ENCODE data around the gene MTURN.

DNA sequence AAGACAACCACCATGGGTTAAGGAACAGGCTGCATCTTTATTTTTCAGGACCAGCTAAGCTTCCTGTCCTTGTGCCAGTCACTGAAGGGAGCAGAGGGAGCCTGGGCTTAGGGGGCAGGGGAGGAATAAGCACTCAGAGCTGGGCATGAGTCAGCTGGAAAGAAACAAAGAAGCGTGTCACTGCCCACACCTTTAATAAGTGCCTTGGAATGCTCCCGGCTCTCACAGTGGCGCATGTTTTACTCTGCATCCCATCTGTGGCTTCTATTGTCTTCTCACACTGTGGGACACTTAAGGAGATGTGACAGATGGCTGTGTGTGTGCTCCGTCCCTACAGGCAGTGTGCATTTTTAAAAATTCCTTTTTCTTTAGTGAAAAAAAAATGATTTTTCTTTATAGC is 71.7 kb downstream of the MTURN start:
- TF ChIP-seq, protein P1, sequence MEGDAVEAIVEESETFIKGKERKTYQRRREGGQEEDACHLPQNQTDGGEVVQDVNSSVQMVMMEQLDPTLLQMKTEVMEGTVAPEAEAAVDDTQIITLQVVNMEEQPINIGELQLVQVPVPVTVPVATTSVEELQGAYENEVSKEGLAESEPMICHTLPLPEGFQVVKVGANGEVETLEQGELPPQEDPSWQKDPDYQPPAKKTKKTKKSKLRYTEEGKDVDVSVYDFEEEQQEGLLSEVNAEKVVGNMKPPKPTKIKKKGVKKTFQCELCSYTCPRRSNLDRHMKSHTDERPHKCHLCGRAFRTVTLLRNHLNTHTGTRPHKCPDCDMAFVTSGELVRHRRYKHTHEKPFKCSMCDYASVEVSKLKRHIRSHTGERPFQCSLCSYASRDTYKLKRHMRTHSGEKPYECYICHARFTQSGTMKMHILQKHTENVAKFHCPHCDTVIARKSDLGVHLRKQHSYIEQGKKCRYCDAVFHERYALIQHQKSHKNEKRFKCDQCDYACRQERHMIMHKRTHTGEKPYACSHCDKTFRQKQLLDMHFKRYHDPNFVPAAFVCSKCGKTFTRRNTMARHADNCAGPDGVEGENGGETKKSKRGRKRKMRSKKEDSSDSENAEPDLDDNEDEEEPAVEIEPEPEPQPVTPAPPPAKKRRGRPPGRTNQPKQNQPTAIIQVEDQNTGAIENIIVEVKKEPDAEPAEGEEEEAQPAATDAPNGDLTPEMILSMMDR (IDR thresholded peaks at IDR 0.05): no peak
- no peak for TF ChIP-seq POLR2A (IDR thresholded peaks at IDR 0.05)

Measured in Peyer's patch (tissue), 4 donors.